Measurements from ENCODE around the gene TATDN2. TPM values are rescaled to one million over a fixed set of nuclear protein-coding genes. Genes with fewer than 3 reads are reported as not detected.
"Not testable (repeated sequence)": the region's sequence is repeated elsewhere in the genome, so short reads cannot be mapped to it uniquely, and the experiment has no call there.

The TATDN2 gene
- total RNA-seq, 1 donor from 2014 or later: 8.9 TPM

GRCh38 chr3:10289787-10290355, 41.6 kb downstream of the TATDN2 start:
- DNase-seq (ENCODE audit: low read depth): no peak

- no peak for DNase-seq (ENCODE audit: low read depth)
These were observed 42.4 kb downstream of the TATDN2 start for GRCh38 chr3:10290481-10291176.

DNA sequence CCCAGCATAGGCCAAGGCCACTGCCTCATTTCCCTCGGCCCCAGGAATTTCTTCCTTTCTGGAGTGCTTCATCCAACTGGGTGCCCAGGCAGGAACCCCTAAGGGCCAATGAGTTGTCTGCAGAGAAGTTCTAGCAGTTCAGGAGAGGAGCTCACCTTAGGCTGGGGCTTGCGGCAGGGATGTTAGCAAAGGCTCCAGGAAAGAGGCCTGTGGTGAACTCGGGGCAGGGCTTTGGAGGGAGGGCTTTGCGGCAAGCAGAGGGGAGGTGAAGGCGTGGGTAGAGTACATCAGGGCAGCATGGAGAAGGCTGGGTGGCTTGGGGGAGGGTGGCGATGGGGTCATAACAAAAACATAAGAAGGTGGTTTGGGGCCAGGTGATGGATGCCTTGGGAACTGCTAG, 43.4 kb downstream of the TATDN2 start:
- DNase-seq (ENCODE audit: low read depth): no peak

DNA sequence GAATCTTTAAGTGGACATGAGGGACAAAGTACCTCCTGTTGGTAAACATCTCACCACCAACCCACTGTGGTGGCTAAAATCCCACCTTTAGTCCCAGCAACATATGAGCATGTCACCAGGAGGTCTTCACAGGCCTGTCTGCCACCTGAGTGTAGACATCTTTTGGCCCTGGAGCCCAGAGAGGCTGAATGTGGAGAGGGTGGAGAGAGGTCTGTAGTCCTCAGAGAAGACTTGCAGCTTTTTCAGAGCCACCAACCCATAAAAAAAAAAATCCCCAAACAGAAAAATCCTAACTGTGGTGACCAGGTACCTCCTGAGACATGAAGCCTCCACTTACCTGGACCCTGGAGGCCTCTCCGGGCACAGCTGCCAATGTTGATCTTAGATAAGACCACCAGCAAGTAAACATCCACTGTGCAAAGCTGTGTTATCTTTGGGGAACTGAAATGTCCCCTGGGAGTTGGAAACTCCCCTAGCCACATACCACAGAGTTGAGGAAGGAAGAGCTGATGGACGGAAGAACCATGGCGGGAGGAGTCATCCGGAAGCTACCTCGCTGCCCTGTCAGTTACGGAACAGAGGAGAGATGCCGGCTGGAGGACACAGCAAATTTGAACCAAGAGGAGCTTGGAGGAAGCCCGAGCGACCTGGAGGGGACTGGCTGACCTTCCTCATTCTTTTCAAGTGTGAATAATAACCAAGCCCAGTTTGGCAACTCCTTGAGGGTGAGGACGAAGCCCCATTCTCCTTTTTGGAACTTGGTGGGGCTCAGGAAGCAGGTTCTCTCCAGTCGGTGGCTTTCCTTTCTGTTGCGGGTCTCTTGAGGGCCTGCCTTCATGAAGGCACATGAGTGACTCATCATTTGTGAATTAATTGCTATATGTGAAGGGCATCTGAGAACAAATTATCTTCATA, 44.5 kb downstream of the TATDN2 start, which contains the start of gene GHRL:
TSS of gene GHRL (minus strand) at position 443 of the 915 bp plus-strand sequence. CDS start 2,767 bp downstream, outside the sequence.
- DNase-seq (ENCODE audit: low read depth): no peak

- DNase-seq (ENCODE audit: low read depth): no peak
These were observed 45.8 kb downstream of the TATDN2 start for GRCh38 chr3:10294030-10294586.

GRCh38 chr3:10298064-10298463, 49.8 kb downstream of the TATDN2 start:
- DNase-seq (ENCODE audit: low read depth): not testable (repeated sequence)

DNA sequence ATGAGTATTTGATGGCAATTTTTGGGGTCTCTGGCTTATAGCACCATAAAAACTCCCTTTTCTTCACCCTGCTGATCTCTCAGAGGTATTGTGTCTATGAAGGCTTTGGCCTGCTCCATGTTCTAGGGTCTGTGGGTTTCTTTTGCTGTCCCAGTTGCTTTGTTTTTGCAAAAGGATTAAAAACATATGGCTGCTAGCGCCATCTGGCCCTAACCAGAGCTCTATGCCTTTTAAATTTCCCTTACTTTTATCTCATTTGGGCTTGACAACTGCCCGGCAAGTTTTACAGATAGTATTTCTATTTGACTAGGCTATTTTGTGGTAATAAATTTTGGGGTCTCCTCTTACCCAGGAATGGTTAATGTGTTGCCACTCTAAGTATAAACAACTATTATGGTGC, 50.9 kb downstream of the TATDN2 start:
- DNase-seq (ENCODE audit: low read depth): no peak

DNA sequence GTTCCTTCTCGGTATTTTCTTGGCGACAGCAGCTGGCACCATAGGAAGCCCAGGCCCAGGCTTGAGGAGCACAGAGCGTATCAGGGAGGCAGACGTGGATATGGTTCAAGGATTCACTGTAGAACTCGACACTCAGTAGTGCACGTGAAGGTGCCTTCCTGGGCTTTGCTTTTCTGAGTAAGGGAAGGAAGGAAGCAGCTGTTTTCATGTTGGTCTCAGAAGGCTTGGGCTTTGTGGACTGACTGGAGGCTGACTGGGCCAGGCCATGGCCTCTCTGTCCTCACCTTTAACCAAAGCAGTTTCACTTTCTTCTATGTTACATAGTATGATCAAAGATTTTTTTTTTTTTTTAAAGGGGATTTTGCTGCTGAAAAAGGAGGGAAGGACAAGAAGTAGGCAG, 51.4 kb downstream of the TATDN2 start:
- no peak for DNase-seq (ENCODE audit: low read depth)

DNA sequence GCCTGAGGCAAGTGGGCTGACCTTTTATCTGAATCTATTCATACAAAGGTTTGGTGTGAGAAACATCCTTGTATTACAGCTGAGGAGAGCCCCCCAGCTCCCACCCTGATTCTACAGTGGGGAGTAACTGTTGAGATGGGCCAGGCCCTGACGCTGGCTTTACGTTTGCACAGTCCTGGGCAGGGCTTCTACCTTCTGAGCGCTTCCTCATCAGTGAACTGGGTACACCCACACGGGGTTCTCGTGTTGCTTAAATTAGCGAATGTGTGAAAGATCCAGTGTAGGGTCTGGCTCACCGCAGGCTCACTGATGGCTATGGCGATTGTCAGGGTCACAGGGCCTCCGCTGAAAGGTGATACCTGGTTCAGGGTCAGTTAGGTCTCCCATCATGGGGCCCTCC, 51.8 kb downstream of the TATDN2 start:
- no peak for DNase-seq (ENCODE audit: low read depth)

DNA sequence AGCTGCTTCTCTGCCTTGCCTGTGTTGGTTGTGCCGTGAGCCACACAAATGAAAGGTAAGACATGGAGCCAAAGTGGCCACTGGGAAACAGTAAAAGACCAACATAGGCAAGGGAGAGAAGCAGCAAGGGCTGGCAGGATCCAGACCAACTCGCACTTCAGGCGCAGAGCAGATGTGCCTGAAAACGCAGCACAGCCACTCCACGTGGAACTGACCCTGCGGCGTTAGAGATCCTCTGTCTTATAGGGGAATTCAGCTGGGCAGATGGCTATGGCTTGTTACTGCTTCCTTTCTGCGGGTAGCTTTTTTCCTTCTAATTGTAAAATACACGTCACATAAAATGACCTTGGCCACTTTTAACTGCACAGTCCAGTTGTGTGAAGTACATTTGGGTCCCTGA, 54.8 kb downstream of the TATDN2 start:
- no peak for DNase-seq (ENCODE audit: low read depth)

- DNase-seq (ENCODE audit: low read depth): no peak
These were observed 55.5 kb downstream of the TATDN2 start for GRCh38 chr3:10303785-10304184.

DNA sequence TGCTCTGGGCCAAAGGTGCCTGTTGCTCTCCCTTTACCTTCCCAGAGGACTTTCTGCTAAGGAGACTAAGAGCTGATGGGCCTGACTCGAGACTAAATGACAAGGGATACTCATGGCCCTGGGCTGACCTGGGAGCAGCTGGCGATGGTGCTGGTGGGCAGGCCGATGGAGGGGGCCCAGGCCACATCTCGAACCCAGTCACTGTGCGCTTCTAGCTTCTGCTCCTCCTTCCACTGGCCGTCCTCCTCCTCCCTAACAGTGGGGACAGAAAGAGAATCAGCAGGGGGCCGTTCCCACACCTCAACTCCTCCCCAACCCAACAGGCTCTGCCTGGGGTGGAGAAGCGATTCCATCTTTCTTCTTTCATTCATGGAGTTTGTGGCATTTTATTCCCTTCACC, 56.6 kb downstream of the TATDN2 start:
- no peak for DNase-seq (ENCODE audit: low read depth)

DNA sequence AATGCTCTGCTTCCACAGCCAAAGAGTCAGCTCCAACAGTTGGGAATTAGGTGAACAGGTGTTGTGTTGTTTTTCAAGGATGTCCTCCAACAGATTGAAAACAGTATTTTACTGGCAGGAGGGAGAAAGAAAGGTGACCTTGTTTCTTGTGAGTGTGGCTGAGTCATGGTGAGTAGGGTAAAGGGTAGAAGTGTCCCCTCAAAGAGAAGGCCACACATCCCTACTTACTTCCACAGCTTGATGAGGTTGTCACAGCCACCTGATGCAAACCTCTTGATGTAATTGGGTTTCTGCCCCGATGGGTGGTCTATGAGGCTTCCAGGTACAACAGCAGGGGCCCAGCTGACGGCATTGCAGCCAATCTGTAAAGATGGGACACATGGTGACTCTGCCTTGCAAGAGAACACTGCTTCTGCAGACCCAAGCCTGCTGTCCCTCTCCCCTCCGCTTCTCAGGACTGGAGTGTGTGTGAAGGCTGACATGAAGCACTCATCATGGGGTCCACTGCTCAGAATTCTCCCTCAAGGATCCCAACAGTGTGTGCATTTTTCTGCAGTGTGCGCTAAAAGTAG, 57.2 kb downstream of the TATDN2 start:
- no peak for DNase-seq (ENCODE audit: low read depth)

- no peak for DNase-seq (ENCODE audit: low read depth)
These were observed 57.9 kb downstream of the TATDN2 start for GRCh38 chr3:10306156-10306555.

DNA sequence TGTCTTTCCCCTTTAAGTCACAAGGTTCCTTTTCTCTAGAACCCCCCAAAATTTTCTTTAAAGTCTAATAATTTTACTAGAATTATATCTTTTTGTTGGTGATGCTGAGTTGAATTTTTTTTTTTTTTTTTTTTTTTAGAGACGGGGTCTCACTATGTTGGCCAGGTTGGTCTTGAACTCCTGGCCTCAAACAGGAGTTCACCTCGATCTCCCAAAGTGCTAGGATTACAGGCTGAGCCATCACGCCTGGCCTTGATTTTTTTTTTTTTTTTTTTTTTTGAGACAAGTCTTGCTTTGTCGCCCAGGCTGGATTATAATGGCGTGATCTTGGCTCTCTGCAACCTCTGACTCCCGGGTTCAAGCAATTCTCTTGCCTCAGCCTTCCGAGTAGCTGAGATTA, 60.4 kb downstream of the TATDN2 start:
- DNase-seq (ENCODE audit: low read depth): no peak

DNA sequence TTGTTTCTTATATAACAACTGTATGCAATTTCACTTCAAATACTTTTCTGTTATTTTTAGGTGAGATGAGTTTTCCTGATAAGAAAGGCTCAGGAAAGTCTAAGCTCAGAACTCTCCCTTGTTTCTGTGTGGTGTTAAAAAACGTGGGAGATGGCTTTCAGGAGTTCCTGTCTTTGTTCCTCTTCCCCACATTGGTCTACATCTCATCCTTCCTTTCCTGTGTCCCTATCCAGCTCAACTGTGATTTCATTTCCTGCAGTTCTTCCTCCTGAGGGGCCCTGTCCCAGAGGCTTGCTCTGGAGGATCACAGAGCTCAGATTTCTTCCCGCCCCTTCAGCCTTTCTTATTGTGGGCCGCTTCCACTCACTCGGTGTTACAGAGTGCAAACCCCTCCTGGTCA, 61.5 kb downstream of the TATDN2 start:
- no peak for DNase-seq (ENCODE audit: low read depth)

DNA sequence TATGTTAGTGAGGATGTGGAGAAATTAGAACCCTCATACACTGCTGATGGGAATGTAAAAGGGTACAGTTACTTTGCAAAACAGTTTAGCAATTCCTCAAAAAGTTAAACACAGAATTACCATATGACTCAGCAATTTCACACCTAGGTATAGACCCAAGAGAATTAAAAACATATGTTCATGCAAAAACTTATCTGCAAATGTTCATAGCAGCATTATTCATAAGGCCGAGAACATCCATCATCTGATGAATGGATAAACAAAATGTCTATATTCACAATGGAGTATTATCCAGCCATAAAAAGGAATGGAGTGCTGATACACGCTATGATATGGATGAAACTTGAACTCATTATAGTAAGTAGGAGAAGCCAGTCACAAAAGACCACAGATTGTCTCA, 62.3 kb downstream of the TATDN2 start:
- DNase-seq (ENCODE audit: low read depth): no peak

DNA sequence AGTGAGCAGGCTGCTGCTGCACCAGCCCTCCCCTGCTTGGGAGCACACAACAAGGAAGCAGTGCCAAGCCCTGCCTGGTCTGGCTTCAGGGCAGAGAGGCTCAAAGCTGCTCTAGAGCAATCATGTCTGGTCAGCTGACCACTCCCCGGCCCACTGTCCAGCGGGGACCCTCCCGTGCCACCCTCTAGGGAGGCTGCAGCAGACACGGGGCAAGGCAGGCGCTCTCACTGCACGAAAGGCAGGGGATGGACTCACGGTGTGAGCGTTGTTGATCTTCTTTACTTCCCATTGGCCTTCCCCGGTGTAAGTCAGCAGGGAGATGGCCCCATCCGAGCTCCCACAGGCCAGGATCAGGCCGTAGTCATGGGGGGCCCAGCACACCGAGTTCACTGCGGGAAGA, 63.5 kb downstream of the TATDN2 start:
- DNase-seq (ENCODE audit: low read depth): no peak

DNA sequence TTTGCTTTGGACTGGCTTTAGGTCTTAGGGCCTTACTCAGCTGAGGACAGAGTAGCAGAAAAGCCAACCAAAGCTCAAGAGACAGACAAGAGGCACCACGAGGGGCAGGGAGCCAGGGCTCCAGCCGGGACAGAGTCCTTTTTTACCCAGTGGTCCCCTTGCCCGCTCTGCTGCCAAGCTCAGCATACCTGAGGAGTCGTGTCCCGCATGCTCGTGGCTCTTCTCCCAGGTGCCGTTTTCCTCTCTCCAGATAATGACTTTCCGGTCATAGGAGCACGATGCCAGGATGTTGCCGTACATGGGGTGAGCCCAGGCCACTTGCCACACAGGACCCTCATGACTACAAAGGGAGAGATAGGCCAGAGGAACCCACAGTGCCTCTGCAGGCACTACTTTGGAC, 64.1 kb downstream of the TATDN2 start:
- no peak for DNase-seq (ENCODE audit: low read depth)

DNA sequence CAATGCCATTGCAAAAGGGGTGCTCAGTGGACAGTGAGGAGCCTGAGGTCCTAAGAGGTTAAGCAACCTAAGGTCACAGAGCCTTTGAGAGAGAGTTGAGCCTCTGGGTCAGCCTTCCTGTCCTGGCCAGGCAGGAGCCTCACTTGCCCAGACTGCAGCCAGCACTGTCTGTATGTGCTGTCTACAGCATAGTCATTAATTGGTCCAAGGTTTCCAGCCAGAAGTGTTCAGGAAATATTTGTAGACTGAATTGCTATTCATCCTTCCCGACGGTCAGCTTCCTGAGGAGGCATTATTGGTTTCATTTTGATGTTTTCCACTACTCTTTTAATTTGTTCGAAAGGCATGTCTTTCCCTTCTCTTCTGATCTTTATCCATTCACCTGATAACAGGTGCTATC, 64.6 kb downstream of the TATDN2 start:
- DNase-seq (ENCODE audit: low read depth): no peak

- DNase-seq (ENCODE audit: low read depth): no peak
These were observed 66.8 kb downstream of the TATDN2 start for GRCh38 chr3:10315101-10315500.
